Mammary epithelial cell (primary cell): ENCODE data around the gene TRAF1.

ENCODE experiments used
- EZH2 ChIP-seq: IDR thresholded peaks from 2 replicates; pipeline ENCODE4 v1.6.1; 2012; ENCODE audit warnings: low read length, inconsistent platforms, borderline replicate concordance
- TF ChIP-seq, protein P1 (sequence below), 2 donors: IDR thresholded peaks in 1 of 2; conservative IDR thresholded peaks in 1 of 2; 2 replicates each; pipeline ENCODE4 v1.5.1; 2011 to 2012; ENCODE audit warnings: inconsistent platforms in 2 of 2, low read length in 2 of 2, mild to moderate bottlenecking in 2 of 2, control low read depth in 1 of 2, low read depth in 1 of 2; ENCODE audit not compliant: insufficient read depth in 1 of 2; ENCODE audit errors: extremely low read depth in 1 of 2

DNA sequence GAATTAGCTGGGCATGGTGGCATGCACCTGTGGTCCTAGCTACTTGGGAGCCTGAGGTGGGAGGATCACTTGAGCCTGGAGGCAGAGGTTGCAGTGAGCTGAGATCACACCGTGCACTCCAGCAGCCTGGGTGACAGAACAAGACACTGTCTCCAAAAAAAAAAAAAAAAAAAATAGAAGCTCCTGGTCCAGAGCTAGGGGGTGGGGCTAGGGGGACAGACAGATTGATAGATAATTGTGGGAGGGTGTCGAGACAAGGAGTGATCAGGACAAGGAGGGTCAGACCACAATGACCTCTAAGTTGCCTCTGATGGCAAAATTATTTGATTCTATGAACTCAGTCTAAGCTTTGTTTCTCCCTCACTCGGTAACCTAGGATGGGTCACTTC is 43.0 kb downstream of the TRAF1 start:
- no peak for TF ChIP-seq EZH2
- TF ChIP-seq, protein P1, sequence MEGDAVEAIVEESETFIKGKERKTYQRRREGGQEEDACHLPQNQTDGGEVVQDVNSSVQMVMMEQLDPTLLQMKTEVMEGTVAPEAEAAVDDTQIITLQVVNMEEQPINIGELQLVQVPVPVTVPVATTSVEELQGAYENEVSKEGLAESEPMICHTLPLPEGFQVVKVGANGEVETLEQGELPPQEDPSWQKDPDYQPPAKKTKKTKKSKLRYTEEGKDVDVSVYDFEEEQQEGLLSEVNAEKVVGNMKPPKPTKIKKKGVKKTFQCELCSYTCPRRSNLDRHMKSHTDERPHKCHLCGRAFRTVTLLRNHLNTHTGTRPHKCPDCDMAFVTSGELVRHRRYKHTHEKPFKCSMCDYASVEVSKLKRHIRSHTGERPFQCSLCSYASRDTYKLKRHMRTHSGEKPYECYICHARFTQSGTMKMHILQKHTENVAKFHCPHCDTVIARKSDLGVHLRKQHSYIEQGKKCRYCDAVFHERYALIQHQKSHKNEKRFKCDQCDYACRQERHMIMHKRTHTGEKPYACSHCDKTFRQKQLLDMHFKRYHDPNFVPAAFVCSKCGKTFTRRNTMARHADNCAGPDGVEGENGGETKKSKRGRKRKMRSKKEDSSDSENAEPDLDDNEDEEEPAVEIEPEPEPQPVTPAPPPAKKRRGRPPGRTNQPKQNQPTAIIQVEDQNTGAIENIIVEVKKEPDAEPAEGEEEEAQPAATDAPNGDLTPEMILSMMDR (conservative IDR thresholded peaks at IDR 0.05 in 1 of 2, IDR thresholded peaks at IDR 0.05 in 1 of 2; ENCODE audit: extremely low read depth in 1 of 2, insufficient read depth in 1 of 2, low read depth in 1 of 2, low read length in 2 of 2), result no peak
